ENCODE data around the gene TMOD1.

- TF ChIP-seq, protein P1, sequence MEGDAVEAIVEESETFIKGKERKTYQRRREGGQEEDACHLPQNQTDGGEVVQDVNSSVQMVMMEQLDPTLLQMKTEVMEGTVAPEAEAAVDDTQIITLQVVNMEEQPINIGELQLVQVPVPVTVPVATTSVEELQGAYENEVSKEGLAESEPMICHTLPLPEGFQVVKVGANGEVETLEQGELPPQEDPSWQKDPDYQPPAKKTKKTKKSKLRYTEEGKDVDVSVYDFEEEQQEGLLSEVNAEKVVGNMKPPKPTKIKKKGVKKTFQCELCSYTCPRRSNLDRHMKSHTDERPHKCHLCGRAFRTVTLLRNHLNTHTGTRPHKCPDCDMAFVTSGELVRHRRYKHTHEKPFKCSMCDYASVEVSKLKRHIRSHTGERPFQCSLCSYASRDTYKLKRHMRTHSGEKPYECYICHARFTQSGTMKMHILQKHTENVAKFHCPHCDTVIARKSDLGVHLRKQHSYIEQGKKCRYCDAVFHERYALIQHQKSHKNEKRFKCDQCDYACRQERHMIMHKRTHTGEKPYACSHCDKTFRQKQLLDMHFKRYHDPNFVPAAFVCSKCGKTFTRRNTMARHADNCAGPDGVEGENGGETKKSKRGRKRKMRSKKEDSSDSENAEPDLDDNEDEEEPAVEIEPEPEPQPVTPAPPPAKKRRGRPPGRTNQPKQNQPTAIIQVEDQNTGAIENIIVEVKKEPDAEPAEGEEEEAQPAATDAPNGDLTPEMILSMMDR (IDR thresholded peaks at IDR 0.05), result no peak
- TF ChIP-seq POLR2A (IDR thresholded peaks at IDR 0.05) (no peak), EP300 (IDR thresholded peaks at IDR 0.05) (no peak), POLR2AphosphoS5 (IDR thresholded peaks at IDR 0.05) (no peak)
Measured at GRCh38 chr9:97524424-97524823, 23.0 kb downstream of the TMOD1 start.
